Activated B cell treated with CpG ODN at 0.5 μM for 24 hours (primary cell): ENCODE data around the gene SV2B. TPM values are rescaled to one million over a fixed set of nuclear protein-coding genes. Genes with fewer than 3 reads are reported as not detected.

Experiments
- ATAC-seq: fragments of 200-7000 bp; cut with Tn5 transposase; one replicate; pipeline ENCODE4 v1.10.0; 2021; ENCODE audit warnings: low read depth, mild to moderate bottlenecking, moderate library complexity
- CTCF ChIA-PET: fragments of 350-600 bp; sonication (Branson Sonifier 250); formaldehyde crosslinking; loops from one replicate; lab custom pipeline; 2021; ENCODE audit warnings: antibody characterized with exemption; lab: Charles Lee
- POLR2A ChIA-PET: fragments of 350-600 bp; sonication (Branson Sonifier 250); formaldehyde crosslinking; loops from one replicate; lab custom pipeline; 2021; ENCODE audit warnings: antibody characterized with exemption; lab: Charles Lee
- DNase-seq: peaks from one replicate; pipeline ENCODE4 v3.0.0; 2022
- H3K27ac Mint-ChIP-seq: one replicate; pipeline ENCODE4 v1.8.0; 2020; ENCODE audit warnings: mixed read lengths
- H3K27me3 Mint-ChIP-seq: one replicate; pipeline ENCODE4 v1.8.0; 2021; ENCODE audit warnings: mixed read lengths
- H3K36me3 Mint-ChIP-seq: one replicate; pipeline ENCODE4 v1.8.0; 2021; ENCODE audit warnings: low read depth, mixed read lengths
- H3K4me1 Mint-ChIP-seq: one replicate; pipeline ENCODE4 v1.8.0; 2021; ENCODE audit warnings: mixed read lengths
- H3K4me3 Mint-ChIP-seq: one replicate; pipeline ENCODE4 v1.8.0; 2020; ENCODE audit warnings: mild to moderate bottlenecking, mixed read lengths
- H3K9me3 Mint-ChIP-seq: one replicate; pipeline ENCODE4 v1.8.0; 2020; ENCODE audit warnings: mixed read lengths
- CTCF ChIP-seq: fragments of 200-600 bp; IDR thresholded peaks from one replicate; pipeline ENCODE4 v1.8.0; 2022; ENCODE audit warnings: antibody characterized with exemption, mild to moderate bottlenecking
- intact Hi-C: fragments of 100-400 bp; cut with micrococcal nuclease; formaldehyde crosslinking; loops from one replicate; pipeline ENCODE4 v1.15.1; 2024
- total RNA-seq: library from RNA; stranded (reverse); gene quantifications from 2 replicates; pipeline ENCODE4 v1.2.3, GENCODE V29; 2022

The SV2B gene
- total RNA-seq, 1 donor from 2014 or later, result not detected

DNA sequence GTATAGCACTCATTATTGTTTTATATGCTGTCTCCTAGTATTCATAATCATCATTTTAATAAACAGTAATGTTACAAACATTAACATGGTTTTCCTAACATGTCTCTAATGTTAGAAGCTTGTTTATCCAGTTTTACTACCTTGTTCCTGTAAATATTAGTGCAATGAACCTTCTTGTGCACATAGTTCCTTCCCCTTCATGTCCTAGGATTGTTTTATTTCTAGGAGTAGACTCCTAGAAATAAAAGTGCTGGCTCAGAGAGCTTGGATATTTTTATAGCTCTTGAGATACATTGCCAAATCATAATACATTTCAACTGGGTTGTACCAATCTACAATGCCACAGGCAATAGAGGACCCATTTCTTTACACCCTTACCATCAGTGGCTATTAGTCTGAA lies 161.3 kb downstream of the SV2B start:
- Mint-ChIP-seq H3K4me1 (peaks cover 5% of the 10 kb centered on the region), H3K27ac (no peak overlapping the region), H3K4me3 (no peak overlapping the region), H3K36me3 (no peaks in the 10 kb centered on the region), H3K27me3 (peaks cover 20% of the 10 kb centered on the region), H3K9me3 (no peaks in the 10 kb centered on the region)
- ATAC-seq, result no peak
- CTCF ChIA-PET, result no interaction called here
- no peak for DNase-seq
- TF ChIP-seq CTCF, result no peak
- POLR2A ChIA-PET, result no interaction called here
- intact Hi-C loops, result no loop called here

DNA sequence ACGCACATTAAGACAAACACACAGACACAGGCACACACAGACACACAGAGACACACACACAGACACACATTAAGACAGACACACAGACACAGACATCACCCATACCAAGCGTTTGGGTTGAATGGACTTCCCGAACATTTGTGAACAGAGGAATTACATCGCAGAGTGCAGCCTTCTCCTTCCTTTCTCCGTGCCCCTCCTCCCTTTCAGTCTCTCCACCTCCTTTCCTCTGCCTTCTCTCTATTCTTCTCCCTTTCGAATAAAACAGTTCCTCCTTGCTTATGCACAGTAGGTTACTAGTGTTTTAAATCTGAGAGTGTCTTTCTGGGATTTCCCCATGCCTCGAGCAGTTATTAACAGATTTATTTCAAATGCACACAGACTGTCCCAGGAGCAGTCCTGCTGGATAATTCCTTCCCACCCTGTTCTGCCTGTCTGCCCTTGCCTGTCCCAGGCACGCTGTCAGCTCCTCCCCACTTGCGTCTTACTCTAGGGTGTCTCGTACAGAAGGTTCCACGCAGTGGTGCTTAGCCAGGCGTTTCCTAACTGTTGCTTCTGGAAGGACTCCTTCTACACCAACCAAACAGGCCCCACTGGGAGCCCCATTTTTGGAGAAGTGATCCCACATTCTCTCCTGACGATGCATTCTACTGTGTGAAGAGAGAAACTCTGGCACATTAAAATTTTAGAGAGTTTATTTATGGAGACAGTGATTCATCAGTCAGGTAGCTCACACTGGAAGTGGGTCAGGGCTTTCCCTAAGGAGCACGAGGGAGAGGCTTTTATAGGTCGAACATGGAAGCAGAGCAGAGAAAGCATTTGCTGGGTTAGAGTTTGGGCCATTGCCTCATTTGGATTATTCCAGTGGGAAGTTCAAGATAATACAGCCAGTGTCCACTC lies 163.8 kb downstream of the SV2B start:
- Mint-ChIP-seq H3K27me3 (peaks cover 10% of the 10 kb centered on the region), H3K36me3 (no peaks in the 10 kb centered on the region), H3K27ac (no peak overlapping the region), H3K9me3 (no peaks in the 10 kb centered on the region), H3K4me3 (no peak overlapping the region), H3K4me1 (peaks cover 5% of the 10 kb centered on the region)
- POLR2A ChIA-PET, result no interaction called here
- intact Hi-C loops, result no loop called here
- ATAC-seq, result no peak
- no peak for DNase-seq
- CTCF ChIA-PET, result interaction anchor here (1.2 kb wide), 1 partner anchor 9 kb away, joined by 3 read pairs; no protein-coding TSS in a partner anchor
- TF ChIP-seq CTCF, result no peak

DNA sequence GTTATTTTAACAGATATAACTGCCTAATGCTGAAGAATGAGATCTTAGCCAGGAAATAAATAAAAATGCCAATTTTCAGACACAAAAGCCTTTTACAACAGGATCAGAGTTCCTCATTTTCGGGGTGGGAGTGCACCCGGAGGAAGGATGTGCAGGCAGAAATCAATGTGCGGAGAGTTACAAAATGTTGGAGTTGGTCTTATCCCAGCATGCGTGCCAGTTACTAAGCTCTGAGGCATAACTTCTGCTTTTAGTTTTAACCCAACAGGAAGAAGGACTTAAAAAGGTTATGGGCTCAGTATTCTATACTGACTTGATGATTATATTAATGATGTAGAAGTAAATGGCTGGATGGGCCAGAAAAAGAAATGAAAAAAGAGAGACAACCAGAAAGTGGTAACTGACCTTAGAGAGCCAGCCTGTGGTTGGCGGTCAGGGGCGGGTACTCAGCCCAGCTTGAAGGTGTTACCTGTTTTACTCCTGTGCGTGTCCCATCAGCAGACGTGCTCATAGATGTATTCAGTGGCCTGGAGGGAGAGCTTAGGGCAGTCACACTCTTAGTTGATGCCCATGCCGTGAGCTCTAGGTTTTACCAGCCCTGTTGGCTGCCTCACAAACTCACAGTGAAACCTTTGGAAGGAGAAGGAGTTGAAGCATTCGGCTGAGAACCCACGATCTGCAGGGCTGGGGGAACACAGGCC lies 164.7 kb downstream of the SV2B start:
- H3K27ac Mint-ChIP-seq, result no peak overlapping the region
- ATAC-seq (no peak), DNase-seq (no peak)
- H3K4me3 Mint-ChIP-seq, result no peak overlapping the region
- peaks cover 5% of the 10 kb centered on the region for H3K4me1 Mint-ChIP-seq
- ChIA-PET CTCF (interaction anchor here (0.7 to 1.2 kb wide), 3 partner anchors 8 to 12 kb away, joined by 3 read pairs; no protein-coding TSS in a partner anchor), POLR2A (no interaction called here)
- no peaks in the 10 kb centered on the region for H3K9me3 Mint-ChIP-seq
- H3K27me3 Mint-ChIP-seq, result peaks cover 5% of the 10 kb centered on the region
- H3K36me3 Mint-ChIP-seq, result no peaks in the 10 kb centered on the region
- intact Hi-C loops, result no loop called here
- TF ChIP-seq CTCF, result no peak

DNA sequence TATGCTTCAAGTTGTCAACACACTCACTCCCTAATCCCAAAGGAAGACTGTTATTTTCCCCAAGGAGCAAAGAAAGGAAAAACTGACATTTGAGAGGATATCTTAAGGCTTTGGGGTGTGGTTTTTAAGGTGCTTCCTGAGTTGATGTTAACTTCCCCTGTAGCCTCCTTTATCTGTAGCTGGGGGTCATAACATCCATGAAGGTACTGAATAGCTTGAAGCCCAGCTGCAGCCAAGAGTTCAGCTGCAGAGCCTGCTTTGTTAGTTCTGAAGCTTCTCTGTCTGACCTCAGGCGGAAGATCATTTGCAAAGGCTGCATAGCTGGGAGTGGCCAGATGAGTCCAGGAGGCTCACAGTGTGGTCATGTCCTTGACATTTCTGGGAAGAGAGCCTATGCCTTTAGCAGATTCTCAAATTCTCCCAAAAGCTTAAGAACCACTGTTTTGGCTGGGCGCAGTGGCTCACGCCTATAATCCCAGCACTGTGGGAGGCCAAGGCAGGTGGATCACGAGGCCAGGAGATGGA lies 165.4 kb downstream of the SV2B start:
- intact Hi-C loops, result no loop called here
- CTCF ChIA-PET, result interaction anchor here (0.7 to 1.2 kb wide), 3 partner anchors 8 to 11 kb away, joined by 3 read pairs; no protein-coding TSS in a partner anchor
- POLR2A ChIA-PET, result no interaction called here
- Mint-ChIP-seq H3K27ac (no peak overlapping the region), H3K4me3 (no peak overlapping the region), H3K27me3 (peaks cover 6% of the 10 kb centered on the region), H3K4me1 (peaks cover 5% of the 10 kb centered on the region), H3K9me3 (no peaks in the 10 kb centered on the region), H3K36me3 (no peaks in the 10 kb centered on the region)
- TF ChIP-seq CTCF, result no peak
- no peak for DNase-seq
- ATAC-seq, result no peak

- TF ChIP-seq CTCF, result no peak
- peaks cover 7% of the 10 kb centered on the region for H3K4me1 Mint-ChIP-seq
- H3K36me3 Mint-ChIP-seq, result no peaks in the 10 kb centered on the region
- CTCF ChIA-PET, result interaction anchor here (0.7 kb wide), 2 partner anchors 19 to 312 kb away, joined by 3 read pairs; no protein-coding TSS in a partner anchor
- H3K9me3 Mint-ChIP-seq, result no peaks in the 10 kb centered on the region
- H3K4me3 Mint-ChIP-seq, result no peak overlapping the region
- DNase-seq (no peak), ATAC-seq (no peak)
- peaks cover 13% of the 10 kb centered on the region for H3K27me3 Mint-ChIP-seq
- POLR2A ChIA-PET, result no interaction called here
- no peak overlapping the region for H3K27ac Mint-ChIP-seq
- intact Hi-C loops, result no loop called here
Observed at GRCh38 chr15:91268510-91268909, 168.5 kb downstream of the SV2B start.
